ENCODE results near the gene CTNND2.

The CTNND2 gene

DNA sequence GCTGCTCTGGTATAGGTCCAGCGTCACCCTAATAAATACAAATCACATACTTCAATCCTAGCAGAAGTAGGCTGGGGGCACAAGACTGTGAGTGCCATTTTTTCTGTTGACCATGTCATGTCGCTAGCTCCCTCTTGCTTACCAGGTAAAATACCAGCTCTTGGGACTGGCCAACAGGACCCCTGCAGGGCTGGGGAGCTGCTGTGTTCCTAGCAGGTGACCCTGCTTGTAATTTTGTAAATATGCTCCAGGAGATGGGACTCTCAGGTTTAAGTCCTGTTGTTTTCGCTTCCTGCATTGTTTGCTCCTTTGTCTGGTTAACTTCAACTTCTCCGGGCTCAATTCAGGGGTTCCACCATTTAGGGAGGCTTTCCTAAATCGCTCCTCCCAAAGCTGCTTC lies 856.6 kb downstream of the CTNND2 start:
- DNase-seq (ENCODE audit: low read depth) = no peak
- H3K4me3 ChIP-seq (ENCODE audit: low read length) = no peak overlapping the region
- TF ChIP-seq CTCF (conservative IDR thresholded peaks at IDR 0.05; ENCODE audit: low read depth, low read length) = no peak

- DNase-seq (ENCODE audit: low read depth) = no peak
- H3K4me3 ChIP-seq (ENCODE audit: low read length) = no peak overlapping the region
- no peak for TF ChIP-seq CTCF (conservative IDR thresholded peaks at IDR 0.05; ENCODE audit: low read depth, low read length)
Observed at GRCh38 chr5:11047030-11047429, 857.2 kb downstream of the CTNND2 start.

GRCh38 chr5:11046160-11046559 lies 858.1 kb downstream of the CTNND2 start:
- no peak for TF ChIP-seq CTCF (conservative IDR thresholded peaks at IDR 0.05; ENCODE audit: low read depth, low read length)
- no peak for DNase-seq (ENCODE audit: low read depth)
- H3K4me3 ChIP-seq (ENCODE audit: low read length) = no peak overlapping the region

- no peak for TF ChIP-seq CTCF (conservative IDR thresholded peaks at IDR 0.05; ENCODE audit: low read depth, low read length)
- no peak for DNase-seq (ENCODE audit: low read depth)
- no peak overlapping the region for H3K4me3 ChIP-seq (ENCODE audit: low read length)
Observed at GRCh38 chr5:11045411-11045810, 858.8 kb downstream of the CTNND2 start.

DNA sequence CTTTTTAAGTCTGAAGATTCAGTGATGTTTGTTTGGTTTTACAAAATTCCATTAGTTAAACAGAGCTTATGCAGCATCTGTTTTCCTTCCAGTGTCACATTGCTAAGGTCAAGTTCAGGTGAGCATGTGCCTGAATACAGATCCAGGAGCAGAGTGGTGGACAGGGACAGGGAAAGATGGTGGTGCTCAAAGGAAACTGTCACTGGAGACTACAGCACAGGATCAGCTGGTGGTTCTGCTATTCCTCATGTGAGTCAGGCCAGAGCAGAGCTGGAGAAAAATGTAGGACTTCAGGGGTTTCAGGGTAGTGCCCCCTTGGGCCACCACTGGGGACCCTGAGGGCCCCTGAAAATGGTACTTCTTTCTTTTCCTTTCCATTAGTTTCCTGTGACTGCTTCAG lies 859.7 kb downstream of the CTNND2 start:
- DNase-seq (ENCODE audit: low read depth) = no peak
- no peak overlapping the region for H3K4me3 ChIP-seq (ENCODE audit: low read length)
- no peak for TF ChIP-seq CTCF (conservative IDR thresholded peaks at IDR 0.05; ENCODE audit: low read depth, low read length)

DNA sequence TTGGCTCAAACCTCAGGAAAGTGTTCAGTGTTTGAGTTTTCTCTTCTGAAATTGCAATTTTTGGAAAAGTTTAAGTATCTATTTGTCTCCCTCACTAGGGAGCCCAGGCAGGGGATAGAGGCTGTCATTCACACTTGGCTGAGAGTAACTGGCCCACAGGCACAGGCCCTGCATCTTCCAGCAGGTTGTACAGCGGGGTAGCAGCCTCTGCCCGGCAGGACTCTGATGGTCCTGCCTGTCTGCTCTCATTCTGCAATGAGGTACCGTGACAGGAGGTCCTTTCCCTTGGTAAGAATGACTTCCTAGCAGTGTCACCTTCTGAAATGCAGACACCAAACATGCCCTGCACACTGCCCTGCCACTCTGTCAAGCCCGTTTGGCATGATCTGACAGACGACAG lies 860.4 kb downstream of the CTNND2 start:
- no peak overlapping the region for H3K4me3 ChIP-seq (ENCODE audit: low read length)
- TF ChIP-seq CTCF (conservative IDR thresholded peaks at IDR 0.05; ENCODE audit: low read depth, low read length) = no peak
- no peak for DNase-seq (ENCODE audit: low read depth)

DNA sequence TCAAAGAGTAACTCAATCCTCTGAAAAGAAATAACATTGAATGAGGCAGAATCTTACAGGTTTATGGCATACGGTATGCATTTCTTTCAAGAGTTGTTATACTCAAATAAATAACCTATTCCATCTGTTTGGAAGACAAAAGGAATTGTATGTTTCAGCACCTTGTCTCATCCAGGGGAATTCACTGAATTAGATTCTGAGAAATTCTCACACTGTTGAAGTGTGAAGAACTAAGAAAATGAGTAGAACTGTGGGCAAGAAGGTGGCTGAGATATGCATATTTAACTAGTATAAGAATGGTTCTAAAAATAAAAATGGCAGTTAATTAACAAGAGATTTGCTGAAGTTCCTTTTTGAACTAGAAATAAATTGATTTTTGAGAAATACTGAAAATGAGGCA lies 863.9 kb downstream of the CTNND2 start:
- no peak for TF ChIP-seq CTCF (conservative IDR thresholded peaks at IDR 0.05; ENCODE audit: low read depth, low read length)
- no peak overlapping the region for H3K4me3 ChIP-seq (ENCODE audit: low read length)
- no peak for DNase-seq (ENCODE audit: low read depth)

Data from retinal pigment epithelial cell (primary cell).